Measurements from ENCODE around the gene SF3A1.

Gene SF3A1

GRCh38 chr22:30365891-30366290 is 9.2 kb upstream of the SF3A1 start:
- no peaks in the 10 kb centered on the region for H3K79me2 ChIP-seq (ENCODE audit: control insufficient read depth, insufficient read depth, low read length, unreplicated experiment)
- no peaks in the 10 kb centered on the region for H3K36me3 ChIP-seq (ENCODE audit: insufficient read depth, low read length)
- no peak overlapping the region for H3K4me3 ChIP-seq (ENCODE audit: low read depth, low read length)

GRCh38 chr22:30362651-30363281 is 6.1 kb upstream of the SF3A1 start:
- Histone ChIP-seq H3K27ac (ENCODE audit: low read depth, low read length) (no peak overlapping the region), H3K4me1 (ENCODE audit: control insufficient read depth, insufficient read depth, low read length, unreplicated experiment) (no peaks in the 10 kb centered on the region), H3K36me3 (ENCODE audit: insufficient read depth, low read length) (no peaks in the 10 kb centered on the region), H3K79me2 (ENCODE audit: control insufficient read depth, insufficient read depth, low read length, unreplicated experiment) (no peaks in the 10 kb centered on the region), H3K27me3 (ENCODE audit: insufficient read depth, low read length) (no peaks in the 10 kb centered on the region), H3K4me3 (ENCODE audit: low read depth, low read length) (no peak overlapping the region), H2AFZ (ENCODE audit: low read length, unreplicated experiment) (no peak overlapping the region)

More at GRCh38 chr22:30365891-30366290, 9.2 kb upstream of the SF3A1 start:
- no peaks in the 10 kb centered on the region for H3K27me3 ChIP-seq (ENCODE audit: insufficient read depth, low read length)
- H3K27ac ChIP-seq (ENCODE audit: low read depth, low read length), result no peak overlapping the region
- H3K4me1 ChIP-seq (ENCODE audit: control insufficient read depth, insufficient read depth, low read length, unreplicated experiment), result no peaks in the 10 kb centered on the region
- H2AFZ ChIP-seq (ENCODE audit: low read length, unreplicated experiment), result no peak overlapping the region

DNA sequence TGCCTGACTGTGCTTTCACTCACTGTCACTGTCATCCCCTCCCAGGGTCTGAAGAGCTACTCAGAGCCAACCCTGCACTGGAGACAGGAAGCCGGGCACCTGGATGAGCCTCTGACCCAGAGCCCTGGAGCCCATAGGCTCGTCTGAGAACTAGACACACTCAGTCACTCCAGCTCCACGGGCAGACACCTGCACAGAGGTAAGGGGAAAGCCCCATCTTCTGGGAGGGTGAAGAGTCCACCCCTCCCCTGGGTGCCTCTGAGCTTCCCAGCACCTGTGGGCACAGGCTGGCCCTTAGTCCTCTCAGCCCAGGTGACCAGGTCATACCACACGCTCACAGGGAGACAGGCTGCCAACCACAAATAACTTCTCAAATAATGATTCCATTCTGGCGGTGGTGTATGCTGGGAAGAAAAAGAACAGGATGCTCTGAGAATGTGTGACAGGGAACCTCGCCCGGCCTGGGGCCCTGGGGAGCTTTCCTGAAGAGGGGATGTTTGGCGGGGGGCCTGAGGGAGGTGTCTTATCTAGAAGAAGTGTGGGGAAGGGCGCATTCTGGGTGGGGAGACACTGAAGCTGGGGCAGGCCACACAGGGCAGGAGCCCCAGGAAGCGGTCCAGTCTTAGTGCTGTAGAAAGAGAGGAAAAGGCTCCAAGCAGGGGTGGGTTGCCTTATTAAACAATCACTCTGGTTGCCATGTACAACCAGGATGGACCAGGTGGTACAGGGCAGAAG is 5.4 kb upstream of the SF3A1 start:
- no peak overlapping the region for H3K27ac ChIP-seq (ENCODE audit: low read depth, low read length)
- H3K36me3 ChIP-seq (ENCODE audit: insufficient read depth, low read length), result no peaks in the 10 kb centered on the region
- no peak overlapping the region for H3K4me3 ChIP-seq (ENCODE audit: low read depth, low read length)
- H3K79me2 ChIP-seq (ENCODE audit: control insufficient read depth, insufficient read depth, low read length, unreplicated experiment), result no peaks in the 10 kb centered on the region
- no peak overlapping the region for H2AFZ ChIP-seq (ENCODE audit: low read length, unreplicated experiment)
- no peaks in the 10 kb centered on the region for H3K27me3 ChIP-seq (ENCODE audit: insufficient read depth, low read length)
- no peaks in the 10 kb centered on the region for H3K4me1 ChIP-seq (ENCODE audit: control insufficient read depth, insufficient read depth, low read length, unreplicated experiment)

DNA sequence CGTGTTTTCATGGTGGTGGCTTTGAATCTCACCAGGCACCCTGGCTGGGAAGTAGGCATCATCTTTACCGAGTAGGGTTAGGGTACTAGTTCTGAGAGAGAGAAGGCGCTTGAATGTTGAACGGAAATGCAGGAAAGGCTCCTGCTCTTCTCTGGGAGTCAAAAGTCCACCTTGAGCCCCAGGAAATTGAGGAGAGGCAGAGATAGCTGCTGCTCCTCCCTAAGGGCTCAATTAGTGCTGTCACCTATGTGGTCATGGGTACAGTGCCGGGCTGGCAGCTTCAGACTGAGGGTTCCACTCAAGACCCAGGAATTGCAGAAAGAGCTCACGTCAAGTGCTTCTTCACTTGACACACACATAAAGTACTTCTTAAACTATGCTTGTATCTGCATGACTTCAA is 1.8 kb upstream of the SF3A1 start:
- Histone ChIP-seq H3K4me1 (ENCODE audit: control insufficient read depth, insufficient read depth, low read length, unreplicated experiment) (peaks cover 6% of the 10 kb centered on the region), H3K27me3 (ENCODE audit: insufficient read depth, low read length) (no peaks in the 10 kb centered on the region), H2AFZ (ENCODE audit: low read length, unreplicated experiment) (no peak overlapping the region), H3K79me2 (ENCODE audit: control insufficient read depth, insufficient read depth, low read length, unreplicated experiment) (peaks cover 28% of the 10 kb centered on the region), H3K4me3 (ENCODE audit: low read depth, low read length) (no peak overlapping the region), H3K36me3 (ENCODE audit: insufficient read depth, low read length) (no peaks in the 10 kb centered on the region), H3K27ac (ENCODE audit: low read depth, low read length) (no peak overlapping the region)

DNA sequence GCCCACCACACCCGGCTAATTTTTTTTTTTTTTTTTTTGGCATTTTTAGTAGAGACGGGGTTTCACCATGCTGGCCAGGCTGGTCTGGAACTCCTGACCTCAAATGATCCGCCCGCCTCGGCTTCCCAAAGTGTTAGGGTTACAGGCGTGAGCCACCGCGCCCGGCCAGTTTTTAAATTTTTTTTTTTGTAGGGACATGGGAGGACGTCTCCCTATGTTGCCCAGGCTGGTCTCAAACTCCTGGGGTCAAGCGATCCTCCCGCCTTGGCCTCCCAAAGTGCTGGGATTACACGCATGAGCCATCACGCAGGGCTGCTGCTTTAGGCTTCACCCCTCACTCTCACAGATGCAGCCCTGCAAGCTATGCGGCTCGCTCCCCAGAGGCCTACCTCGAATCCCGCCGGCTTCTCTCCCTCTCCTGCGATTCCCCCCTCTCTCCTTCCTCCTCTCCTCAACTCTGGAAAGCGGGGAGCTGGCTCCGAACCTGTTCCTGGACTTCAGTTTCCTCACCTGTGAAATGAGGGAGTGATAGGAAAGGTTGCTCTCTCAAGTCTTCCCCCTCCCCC is 1.0 kb upstream of the SF3A1 start:
- peaks cover 6% of the 10 kb centered on the region for H3K4me1 ChIP-seq (ENCODE audit: control insufficient read depth, insufficient read depth, low read length, unreplicated experiment)
- no peak overlapping the region for H2AFZ ChIP-seq (ENCODE audit: low read length, unreplicated experiment)
- H3K36me3 ChIP-seq (ENCODE audit: insufficient read depth, low read length), result no peaks in the 10 kb centered on the region
- no peaks in the 10 kb centered on the region for H3K27me3 ChIP-seq (ENCODE audit: insufficient read depth, low read length)
- H3K79me2 ChIP-seq (ENCODE audit: control insufficient read depth, insufficient read depth, low read length, unreplicated experiment), result peaks cover 34% of the 10 kb centered on the region
- H3K27ac ChIP-seq (ENCODE audit: low read depth, low read length), result no peak overlapping the region
- peak overlapping the region; percentile 90 for H3K4me3 ChIP-seq (ENCODE audit: low read depth, low read length)

- Histone ChIP-seq H2AFZ (ENCODE audit: low read length, unreplicated experiment) (peak overlapping the region; percentile 85), H3K4me3 (ENCODE audit: low read depth, low read length) (peak overlapping the region; percentile 90), H3K36me3 (ENCODE audit: insufficient read depth, low read length) (no peaks in the 10 kb centered on the region), H3K27ac (ENCODE audit: low read depth, low read length) (peak overlapping the region; percentile 79; the same call in 1 of the 2 replicates), H3K27me3 (ENCODE audit: insufficient read depth, low read length) (no peaks in the 10 kb centered on the region), H3K4me1 (ENCODE audit: control insufficient read depth, insufficient read depth, low read length, unreplicated experiment) (peaks cover 6% of the 10 kb centered on the region), H3K79me2 (ENCODE audit: control insufficient read depth, insufficient read depth, low read length, unreplicated experiment) (peaks cover 38% of the 10 kb centered on the region)
Observed at GRCh38 chr22:30357236-30357570, 509 bp upstream of the SF3A1 start.

DNA sequence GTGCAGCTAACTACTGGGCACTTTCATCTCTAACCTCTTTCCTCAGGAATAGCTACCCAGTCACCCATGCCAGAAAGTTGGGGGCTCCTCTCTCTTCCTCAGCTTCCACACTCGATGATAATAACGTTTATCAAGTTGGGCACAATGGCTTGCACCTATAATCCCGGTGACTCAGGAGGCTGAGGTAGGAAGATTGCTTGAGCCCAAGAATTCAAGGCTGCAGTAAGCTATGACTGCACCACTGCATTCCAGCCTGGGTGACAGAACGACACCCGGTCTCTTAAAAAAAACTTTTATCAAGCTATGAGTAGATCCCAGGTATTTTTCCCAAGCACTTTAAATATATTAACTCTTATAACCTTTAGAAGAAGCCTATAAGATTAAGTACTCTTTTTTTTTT is 2.0 kb downstream of the SF3A1 start:
- Histone ChIP-seq H3K4me3 (ENCODE audit: low read depth, low read length) (peak overlapping the region; percentile 90; the same call in 1 of the 2 replicates), H2AFZ (ENCODE audit: low read length, unreplicated experiment) (no peak overlapping the region), H3K4me1 (ENCODE audit: control insufficient read depth, insufficient read depth, low read length, unreplicated experiment) (peaks cover 6% of the 10 kb centered on the region), H3K79me2 (ENCODE audit: control insufficient read depth, insufficient read depth, low read length, unreplicated experiment) (peaks cover 44% of the 10 kb centered on the region), H3K27ac (ENCODE audit: low read depth, low read length) (no peak overlapping the region), H3K36me3 (ENCODE audit: insufficient read depth, low read length) (no peaks in the 10 kb centered on the region), H3K27me3 (ENCODE audit: insufficient read depth, low read length) (no peaks in the 10 kb centered on the region)

GRCh38 chr22:30351226-30351625 is 5.5 kb downstream of the SF3A1 start:
- Histone ChIP-seq H3K4me3 (ENCODE audit: low read depth, low read length) (no peak overlapping the region), H3K79me2 (ENCODE audit: control insufficient read depth, insufficient read depth, low read length, unreplicated experiment) (peaks cover 54% of the 10 kb centered on the region), H3K27ac (ENCODE audit: low read depth, low read length) (no peak overlapping the region), H2AFZ (ENCODE audit: low read length, unreplicated experiment) (no peak overlapping the region), H3K36me3 (ENCODE audit: insufficient read depth, low read length) (no peaks in the 10 kb centered on the region), H3K4me1 (ENCODE audit: control insufficient read depth, insufficient read depth, low read length, unreplicated experiment) (peaks cover 6% of the 10 kb centered on the region), H3K27me3 (ENCODE audit: insufficient read depth, low read length) (no peaks in the 10 kb centered on the region)

DNA sequence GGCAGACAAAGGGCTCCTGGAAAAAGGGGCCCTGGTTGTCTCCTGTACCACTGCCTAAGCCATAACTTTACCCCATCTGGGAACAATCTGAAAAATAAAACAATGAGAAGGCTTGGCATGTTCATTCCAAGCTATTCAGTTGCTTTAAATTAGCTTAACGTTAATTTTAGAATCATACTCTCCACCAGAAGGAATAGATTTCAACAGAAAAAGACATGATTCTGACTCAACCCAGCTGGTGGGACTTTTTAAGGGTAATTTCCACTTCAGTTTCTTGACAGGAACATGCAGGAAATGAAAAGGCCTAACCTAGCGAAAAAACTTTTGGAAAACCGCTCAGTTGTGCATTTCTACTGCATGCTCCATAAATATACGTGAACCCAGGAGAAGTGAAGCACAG is 7.9 kb downstream of the SF3A1 start:
- Histone ChIP-seq H3K4me1 (ENCODE audit: control insufficient read depth, insufficient read depth, low read length, unreplicated experiment) (no peaks in the 10 kb centered on the region), H3K36me3 (ENCODE audit: insufficient read depth, low read length) (0 out of 2 replicates have a peak, but pooled peaks cover 3% of the 10 kb centered on the region), H3K27ac (ENCODE audit: low read depth, low read length) (no peak overlapping the region), H3K4me3 (ENCODE audit: low read depth, low read length) (no peak overlapping the region), H3K27me3 (ENCODE audit: insufficient read depth, low read length) (no peaks in the 10 kb centered on the region), H3K79me2 (ENCODE audit: control insufficient read depth, insufficient read depth, low read length, unreplicated experiment) (peaks cover 30% of the 10 kb centered on the region), H2AFZ (ENCODE audit: low read length, unreplicated experiment) (no peak overlapping the region)

- Histone ChIP-seq H3K27me3 (ENCODE audit: insufficient read depth, low read length) (no peaks in the 10 kb centered on the region), H3K36me3 (ENCODE audit: insufficient read depth, low read length) (0 out of 2 replicates have a peak, but pooled peaks cover 7% of the 10 kb centered on the region), H3K4me3 (ENCODE audit: low read depth, low read length) (no peak overlapping the region), H2AFZ (ENCODE audit: low read length, unreplicated experiment) (no peak overlapping the region), H3K79me2 (ENCODE audit: control insufficient read depth, insufficient read depth, low read length, unreplicated experiment) (peaks cover 26% of the 10 kb centered on the region), H3K4me1 (ENCODE audit: control insufficient read depth, insufficient read depth, low read length, unreplicated experiment) (no peaks in the 10 kb centered on the region), H3K27ac (ENCODE audit: low read depth, low read length) (no peak overlapping the region)
Observed at GRCh38 chr22:30348404-30348803, 8.3 kb downstream of the SF3A1 start.
